ENCODE results near the gene MEF2A. TPM values are rescaled to one million over a fixed set of nuclear protein-coding genes. Genes with fewer than 3 reads are reported as not detected.

MEF2A gene
- total and polyA plus RNA-seq, 9 donors, result 25.5 to 82.7 (median 59.9) TPM

GRCh38 chr15:99673111-99673510, 107.3 kb downstream of the MEF2A start:
- H3K4me1 ChIP-seq (ENCODE audit: insufficient read depth), result peaks cover 1% of the 10 kb centered on the region
- WGBS, 3 donors, result 97 to 99% (median 97%) methylated on average over 1 of the region's 1 CpG

GRCh38 chr15:99674279-99674678, 108.5 kb downstream of the MEF2A start:
- no peak for DNase-seq
- no peaks in the 10 kb centered on the region for H3K27me3 ChIP-seq
- no peaks in the 10 kb centered on the region for H3K36me3 ChIP-seq
- no peak overlapping the region for H3K27ac ChIP-seq
- no peaks in the 10 kb centered on the region for H3K9me3 ChIP-seq
- H3K4me3 ChIP-seq, result no peak overlapping the region
- H3K4me1 ChIP-seq (ENCODE audit: insufficient read depth), result no peaks in the 10 kb centered on the region
- intact Hi-C loops (cut with DNase I), result loop anchor here in 1 of 4 donors (5.0 kb wide), 1 partner anchor 1117 kb away; no protein-coding TSS in a partner anchor
- TF ChIP-seq POLR2A (IDR thresholded peaks at IDR 0.05) (no peak), CTCF (IDR thresholded peaks at IDR 0.05) (no peak), EP300 (IDR thresholded peaks at IDR 0.05) (no peak)
- WGBS, 3 donors, result 86 to 89% (median 88%) methylated on average over 2 of the region's 2 CpGs

More at GRCh38 chr15:99673111-99673510, 107.3 kb downstream of the MEF2A start:
- no peak for DNase-seq
- Histone ChIP-seq H3K9me3 (no peaks in the 10 kb centered on the region), H3K27ac (no peak overlapping the region), H3K4me3 (no peak overlapping the region), H3K36me3 (no peaks in the 10 kb centered on the region), H3K27me3 (no peaks in the 10 kb centered on the region)
- TF ChIP-seq EP300 (IDR thresholded peaks at IDR 0.05) (no peak), CTCF (IDR thresholded peaks at IDR 0.05) (no peak), POLR2A (IDR thresholded peaks at IDR 0.05) (no peak)
- intact Hi-C loops (cut with DNase I), result loop anchor here in 1 of 4 donors (5.0 kb wide), 1 partner anchor 1116 kb away; no protein-coding TSS in a partner anchor

- Histone ChIP-seq H3K27me3 (no peaks in the 10 kb centered on the region), H3K36me3 (no peaks in the 10 kb centered on the region), H3K9me3 (no peaks in the 10 kb centered on the region), H3K4me1 (ENCODE audit: insufficient read depth) (no peaks in the 10 kb centered on the region), H3K4me3 (no peak overlapping the region), H3K27ac (no peak overlapping the region)
- no peak for TF ChIP-seq POLR2A (IDR thresholded peaks at IDR 0.05)
- TF ChIP-seq CTCF (IDR thresholded peaks at IDR 0.05), result no peak
- TF ChIP-seq EP300 (IDR thresholded peaks at IDR 0.05), result no peak
- intact Hi-C loops (cut with DNase I), result no loop called here
- 67 to 71% (median 68%) methylated on average over 4 of the region's 4 CpGs for WGBS, 3 donors
- no peak for DNase-seq
Measured at GRCh38 chr15:99677540-99678134, 111.9 kb downstream of the MEF2A start.

GRCh38 chr15:99680276-99680675, 114.5 kb downstream of the MEF2A start:
- Histone ChIP-seq H3K4me1 (ENCODE audit: insufficient read depth) (no peaks in the 10 kb centered on the region), H3K27ac (no peak overlapping the region), H3K4me3 (no peak overlapping the region), H3K27me3 (no peaks in the 10 kb centered on the region), H3K36me3 (no peaks in the 10 kb centered on the region), H3K9me3 (no peaks in the 10 kb centered on the region)
- intact Hi-C loops (cut with DNase I), result no loop called here
- TF ChIP-seq CTCF (IDR thresholded peaks at IDR 0.05) (no peak), POLR2A (IDR thresholded peaks at IDR 0.05) (no peak), EP300 (IDR thresholded peaks at IDR 0.05) (no peak)
- DNase-seq, result no peak
